HG03457 (cell line): ENCODE data around the gene ACADL.
"Not testable (repeated sequence)": the region's sequence is repeated elsewhere in the genome, so short reads cannot be mapped to it uniquely, and the experiment has no call there.

ENCODE experiments used
- ATAC-seq: cut with Tn5 transposase; IDR thresholded peaks from one replicate; pipeline ENCODE4 v1.9.1; 2021; ENCODE audit warnings: moderate number of reproducible peaks; ENCODE audit not compliant: unreplicated experiment

Gene ACADL

GRCh38 chr2:210203558-210203957 lies 21.7 kb downstream of the ACADL start:
- no peak for ATAC-seq

- ATAC-seq: no peak
These were observed 22.1 kb downstream of the ACADL start for GRCh38 chr2:210203147-210203546.

- ATAC-seq: no peak
These were observed 25.4 kb downstream of the ACADL start for GRCh38 chr2:210199854-210200253.

GRCh38 chr2:210199186-210199765 lies 26.0 kb downstream of the ACADL start:
- ATAC-seq: no peak

- ATAC-seq: no peak
These were observed 26.9 kb downstream of the ACADL start for GRCh38 chr2:210198326-210198725.

- no peak for ATAC-seq
These were observed 27.5 kb downstream of the ACADL start for GRCh38 chr2:210197720-210198119.

- no peak for ATAC-seq
These were observed 30.0 kb downstream of the ACADL start for GRCh38 chr2:210195101-210195852.

- peak; percentile 65 for ATAC-seq
These were observed 34.9 kb downstream of the ACADL start for GRCh38 chr2:210190345-210190744.

GRCh38 chr2:210189452-210190138 lies 35.7 kb downstream of the ACADL start:
- ATAC-seq: no peak

- ATAC-seq: no peak
These were observed 36.5 kb downstream of the ACADL start for GRCh38 chr2:210188755-210189154.

- no peak for ATAC-seq
These were observed 37.1 kb downstream of the ACADL start for GRCh38 chr2:210188190-210188589.

- ATAC-seq: not testable (repeated sequence)
These were observed 41.3 kb downstream of the ACADL start for GRCh38 chr2:210183936-210184335.

- not testable (repeated sequence) for ATAC-seq
These were observed 43.6 kb downstream of the ACADL start for GRCh38 chr2:210181606-210182088.

GRCh38 chr2:210181033-210181605 lies 44.1 kb downstream of the ACADL start:
- ATAC-seq: not testable (repeated sequence)

- no peak for ATAC-seq
These were observed 44.8 kb downstream of the ACADL start for GRCh38 chr2:210180477-210180876.

- ATAC-seq: no peak
These were observed 45.8 kb downstream of the ACADL start for GRCh38 chr2:210179351-210179990.

- no peak for ATAC-seq
These were observed 47.5 kb downstream of the ACADL start for GRCh38 chr2:210177769-210178168.

GRCh38 chr2:210177115-210177514 lies 48.1 kb downstream of the ACADL start:
- not testable (repeated sequence) for ATAC-seq

- no peak for ATAC-seq
These were observed 51.2 kb downstream of the ACADL start for GRCh38 chr2:210174086-210174485.

- ATAC-seq: no peak
These were observed 53.0 kb downstream of the ACADL start for GRCh38 chr2:210172219-210172575.
